ENCODE data around the gene GKN2.

The GKN2 gene

DNA sequence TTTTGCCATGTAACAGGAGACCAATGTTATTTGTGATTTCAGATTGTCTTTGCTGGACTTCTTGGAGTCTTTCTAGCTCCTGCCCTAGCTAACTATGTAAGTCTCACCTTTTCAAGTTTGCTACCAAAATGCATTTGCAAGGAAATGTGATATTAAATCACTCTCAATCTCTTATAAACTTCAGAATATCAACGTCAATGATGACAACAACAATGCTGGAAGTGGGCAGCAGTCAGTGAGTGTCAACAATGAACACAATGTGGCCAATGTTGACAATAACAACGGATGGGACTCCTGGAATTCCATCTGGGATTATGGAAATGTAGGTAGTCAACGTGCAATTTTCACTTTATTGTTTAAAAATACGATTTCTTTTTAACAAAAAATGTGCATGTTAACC is 24.8 kb upstream of the GKN2 start:
- Histone ChIP-seq H3K4me3 (ENCODE audit: low read length) (no peak overlapping the region), H3K9ac (ENCODE audit: low read depth, low read length) (no peak overlapping the region), H3K27me3 (ENCODE audit: insufficient read depth, low read length) (no peaks in the 10 kb centered on the region), H3K27ac (ENCODE audit: low read depth, low read length) (no peak overlapping the region), H3K4me1 (ENCODE audit: insufficient read depth, low read length) (no peaks in the 10 kb centered on the region), H3K9me3 (ENCODE audit: insufficient read depth, low read depth, low read length) (no peaks in the 10 kb centered on the region), H3K36me3 (ENCODE audit: insufficient read depth, low read length) (no peaks in the 10 kb centered on the region)
- WGBS: 59% methylated on average over 3 of the region's 4 CpGs

DNA sequence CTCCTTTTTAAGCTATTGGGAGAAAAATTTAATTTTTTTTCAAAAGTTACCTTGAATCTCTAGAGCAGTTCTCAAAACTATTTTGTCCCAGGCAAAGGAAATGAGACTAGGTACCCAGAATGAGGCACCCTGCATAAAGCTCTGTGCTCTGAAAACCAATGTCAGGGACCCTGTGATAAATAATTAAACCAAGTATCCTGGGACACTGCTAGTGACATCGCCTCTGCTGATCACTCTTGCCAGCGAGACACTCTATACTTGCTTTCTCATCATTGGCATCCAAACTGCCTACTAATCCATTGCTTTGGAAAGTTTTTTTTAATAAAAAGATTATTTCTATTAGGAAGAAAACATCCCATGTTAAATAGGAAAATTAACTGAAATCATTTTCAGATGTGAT is 23.2 kb upstream of the GKN2 start:
- Histone ChIP-seq H3K36me3 (ENCODE audit: insufficient read depth, low read length) (no peaks in the 10 kb centered on the region), H3K4me3 (ENCODE audit: low read length) (no peak overlapping the region), H3K4me1 (ENCODE audit: insufficient read depth, low read length) (no peaks in the 10 kb centered on the region), H3K9me3 (ENCODE audit: insufficient read depth, low read depth, low read length) (no peaks in the 10 kb centered on the region), H3K9ac (ENCODE audit: low read depth, low read length) (no peak overlapping the region), H3K27ac (ENCODE audit: low read depth, low read length) (no peak overlapping the region), H3K27me3 (ENCODE audit: insufficient read depth, low read length) (no peaks in the 10 kb centered on the region)
- 92% methylated on average over 2 of the region's 2 CpGs for WGBS

DNA sequence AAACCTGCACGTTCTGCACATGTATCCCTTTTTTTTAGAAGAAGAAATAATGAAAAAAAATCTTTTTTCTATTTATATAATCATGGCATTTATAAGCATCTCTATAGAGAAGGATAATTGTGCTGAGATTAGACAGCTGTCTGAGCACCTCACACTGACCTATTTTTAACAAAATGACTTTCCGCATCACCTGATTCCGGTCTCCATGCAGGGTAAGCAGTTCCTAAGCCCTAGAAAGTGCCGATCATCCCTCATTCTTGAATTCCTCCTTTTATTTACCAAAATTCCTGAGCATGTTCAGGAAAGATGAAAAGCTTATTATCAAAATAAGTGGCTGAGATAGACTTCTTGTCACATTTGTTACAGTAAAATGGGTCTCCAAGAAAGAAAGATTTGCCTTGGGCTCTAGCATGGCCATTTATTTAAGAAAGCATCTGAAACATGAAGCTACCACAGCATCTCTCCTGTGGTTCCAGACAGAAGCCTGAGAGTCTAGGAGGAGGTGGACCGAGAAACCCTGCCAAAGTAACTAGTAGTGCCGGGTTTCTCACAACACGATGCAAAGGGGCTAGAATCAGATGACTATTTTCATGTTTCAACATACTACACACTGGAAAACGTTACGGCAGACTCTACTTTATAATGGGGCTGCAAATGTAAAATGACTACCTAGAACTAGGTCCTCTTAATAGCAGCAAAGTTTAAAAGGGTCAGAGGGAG is 22.4 kb upstream of the GKN2 start:
- no peaks in the 10 kb centered on the region for H3K27me3 ChIP-seq (ENCODE audit: insufficient read depth, low read length)
- no peaks in the 10 kb centered on the region for H3K9me3 ChIP-seq (ENCODE audit: insufficient read depth, low read depth, low read length)
- no peak overlapping the region for H3K9ac ChIP-seq (ENCODE audit: low read depth, low read length)
- 83% methylated on average over 8 of the region's 9 CpGs for WGBS
- H3K27ac ChIP-seq (ENCODE audit: low read depth, low read length): no peak overlapping the region
- no peak overlapping the region for H3K4me3 ChIP-seq (ENCODE audit: low read length)
- H3K4me1 ChIP-seq (ENCODE audit: insufficient read depth, low read length): no peaks in the 10 kb centered on the region
- no peaks in the 10 kb centered on the region for H3K36me3 ChIP-seq (ENCODE audit: insufficient read depth, low read length)

DNA sequence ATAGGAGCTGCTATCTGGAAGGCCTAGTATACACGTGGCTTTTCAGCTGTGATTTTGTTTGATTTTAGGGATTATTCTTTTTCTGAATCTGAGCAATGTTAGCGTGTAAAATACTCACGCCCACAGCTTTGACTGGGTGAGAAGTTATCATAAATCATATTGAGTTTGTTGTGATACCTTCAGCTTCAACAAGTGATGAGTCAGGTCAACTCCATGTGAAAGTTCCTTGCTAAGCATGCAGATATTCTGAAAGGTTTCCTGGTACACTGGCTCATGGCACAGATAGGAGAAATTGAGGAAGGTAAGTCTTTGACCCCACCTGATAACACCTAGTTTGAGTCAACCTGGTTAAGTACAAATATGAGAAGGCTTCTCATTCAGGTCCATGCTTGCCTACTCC is 21.6 kb upstream of the GKN2 start, which contains the start of gene GKN1:
GKN1 (plus strand) TSS at position 386 of the 400 bp plus-strand sequence. CDS start 42 bp downstream, outside the sequence.
- no peak within 1 kb of the TSS for H3K4me3 ChIP-seq (ENCODE audit: low read length)
- H3K9me3 ChIP-seq (ENCODE audit: insufficient read depth, low read depth, low read length): no peaks in the 10 kb centered on the region
- no peak within 1 kb of the TSS for H3K9ac ChIP-seq (ENCODE audit: low read depth, low read length)
- WGBS: 71% methylated on average over 3 of the region's 3 CpGs
- H3K36me3 ChIP-seq (ENCODE audit: insufficient read depth, low read length): no peaks in the 10 kb centered on the region
- H3K27ac ChIP-seq (ENCODE audit: low read depth, low read length): no peak within 1 kb of the TSS
- H3K27me3 ChIP-seq (ENCODE audit: insufficient read depth, low read length): no peaks in the 10 kb centered on the region
- no peaks in the 10 kb centered on the region for H3K4me1 ChIP-seq (ENCODE audit: insufficient read depth, low read length)

DNA sequence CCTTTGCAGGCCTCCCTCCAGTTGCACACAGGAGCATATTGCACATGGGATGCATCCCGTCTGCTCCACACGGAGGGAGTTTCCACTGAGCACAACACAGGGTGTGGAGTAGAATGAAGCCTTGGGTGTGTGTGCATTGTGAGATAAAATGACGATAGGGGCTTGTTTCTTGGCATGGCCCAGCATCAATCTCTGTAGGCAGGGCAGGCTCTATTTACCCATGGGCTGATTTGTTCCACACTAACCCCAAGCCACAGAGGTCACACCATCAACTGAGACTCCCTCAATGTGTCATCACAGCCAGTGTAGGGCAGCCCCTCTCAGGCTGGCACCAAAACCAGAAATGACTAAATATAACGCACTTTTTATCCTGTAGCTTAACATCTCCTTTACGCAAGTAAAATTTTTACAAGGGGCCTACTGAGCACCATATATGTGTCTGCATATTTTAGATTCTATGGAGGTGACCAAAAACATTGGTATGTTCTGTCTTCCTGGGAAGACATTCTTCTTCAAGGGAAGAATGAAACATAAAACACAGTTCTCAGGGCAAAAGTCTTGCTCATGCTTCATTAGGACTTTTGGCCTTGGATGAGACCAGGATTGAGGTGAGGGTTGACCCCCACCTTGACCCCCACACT is 19.0 kb upstream of the GKN2 start:
- 95% methylated on average over 5 of the region's 5 CpGs for WGBS
- H3K9ac ChIP-seq (ENCODE audit: low read depth, low read length): no peak overlapping the region
- no peaks in the 10 kb centered on the region for H3K4me1 ChIP-seq (ENCODE audit: insufficient read depth, low read length)
- H3K27ac ChIP-seq (ENCODE audit: low read depth, low read length): no peak overlapping the region
- no peaks in the 10 kb centered on the region for H3K9me3 ChIP-seq (ENCODE audit: insufficient read depth, low read depth, low read length)
- no peaks in the 10 kb centered on the region for H3K27me3 ChIP-seq (ENCODE audit: insufficient read depth, low read length)
- no peak overlapping the region for H3K4me3 ChIP-seq (ENCODE audit: low read length)
- H3K36me3 ChIP-seq (ENCODE audit: insufficient read depth, low read length): no peaks in the 10 kb centered on the region

DNA sequence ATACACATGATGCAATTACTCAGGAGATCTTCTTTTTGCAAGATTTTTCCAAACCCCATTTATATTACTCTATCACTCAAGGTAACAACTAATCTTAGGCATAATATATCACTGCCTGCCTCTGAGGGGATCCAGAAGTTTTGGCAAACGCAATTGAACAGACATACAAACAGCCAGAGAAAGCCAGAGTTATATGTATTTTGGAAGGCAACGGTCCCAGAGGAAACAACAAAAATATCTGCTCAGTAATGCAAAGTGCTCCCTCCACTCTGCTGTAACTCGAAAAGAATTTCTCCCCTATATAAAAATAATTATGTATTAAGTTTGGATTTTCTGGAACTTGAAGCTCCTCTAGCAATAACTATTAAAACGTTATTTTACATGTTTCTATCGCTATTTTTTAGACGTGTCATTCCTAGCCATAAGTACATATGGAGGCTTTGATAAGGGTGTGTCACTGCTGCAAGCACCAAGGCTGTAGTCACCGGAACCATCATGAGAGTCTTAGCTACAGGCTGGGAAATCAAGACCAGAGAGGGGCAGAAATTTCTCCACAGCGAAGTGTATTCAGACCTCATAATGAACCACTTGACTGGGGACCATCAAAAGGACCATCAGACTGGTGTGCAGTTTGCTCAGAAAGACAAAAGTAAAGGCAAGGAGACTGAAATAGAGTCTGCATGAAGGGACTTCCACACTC is 18.0 kb upstream of the GKN2 start:
- Histone ChIP-seq H3K9me3 (ENCODE audit: insufficient read depth, low read depth, low read length) (no peaks in the 10 kb centered on the region), H3K36me3 (ENCODE audit: insufficient read depth, low read length) (no peaks in the 10 kb centered on the region), H3K4me1 (ENCODE audit: insufficient read depth, low read length) (no peaks in the 10 kb centered on the region), H3K27me3 (ENCODE audit: insufficient read depth, low read length) (no peaks in the 10 kb centered on the region), H3K27ac (ENCODE audit: low read depth, low read length) (no peak overlapping the region), H3K9ac (ENCODE audit: low read depth, low read length) (no peak overlapping the region), H3K4me3 (ENCODE audit: low read length) (no peak overlapping the region)
- 92% methylated on average over 7 of the region's 8 CpGs for WGBS

DNA sequence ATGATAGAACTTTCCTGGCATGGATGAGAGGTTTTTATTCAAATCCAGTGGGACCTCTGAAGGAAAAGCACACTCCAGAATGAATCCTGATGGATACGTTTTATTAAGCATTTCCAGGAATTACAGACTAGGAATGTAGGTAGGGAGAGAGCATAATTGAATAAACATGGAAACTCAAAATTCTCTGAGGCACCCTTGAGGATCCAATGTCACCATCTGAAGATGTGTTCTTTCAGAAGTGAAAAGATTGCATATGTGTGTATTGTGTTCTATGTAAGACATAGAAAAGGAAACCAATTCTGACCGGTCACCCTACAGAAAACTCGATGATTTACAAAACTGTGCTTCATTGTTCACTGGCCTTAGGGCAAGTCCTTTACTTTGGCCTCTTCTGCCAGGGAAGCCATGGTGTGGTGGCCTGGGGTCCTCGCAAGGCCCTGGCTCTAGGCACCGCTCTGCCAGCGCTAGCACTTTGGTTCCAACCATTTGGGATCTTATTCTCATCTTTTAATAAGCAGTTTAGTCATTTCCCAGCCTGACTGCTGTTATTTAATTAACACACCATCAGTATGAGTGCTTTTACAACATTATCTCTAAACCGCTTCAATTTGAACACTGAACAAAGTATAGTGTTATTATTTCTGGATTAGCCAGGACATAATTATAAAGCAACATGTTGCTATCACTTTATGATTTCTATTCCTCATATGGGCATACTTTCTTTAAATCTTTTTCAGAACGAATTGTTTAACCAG is 17.2 kb upstream of the GKN2 start:
- H3K27ac ChIP-seq (ENCODE audit: low read depth, low read length): no peak overlapping the region
- H3K9me3 ChIP-seq (ENCODE audit: insufficient read depth, low read depth, low read length): no peaks in the 10 kb centered on the region
- no peaks in the 10 kb centered on the region for H3K4me1 ChIP-seq (ENCODE audit: insufficient read depth, low read length)
- no peak overlapping the region for H3K9ac ChIP-seq (ENCODE audit: low read depth, low read length)
- no peak overlapping the region for H3K4me3 ChIP-seq (ENCODE audit: low read length)
- H3K36me3 ChIP-seq (ENCODE audit: insufficient read depth, low read length): no peaks in the 10 kb centered on the region
- 82% methylated on average over 8 of the region's 8 CpGs for WGBS
- H3K27me3 ChIP-seq (ENCODE audit: insufficient read depth, low read length): no peaks in the 10 kb centered on the region

DNA sequence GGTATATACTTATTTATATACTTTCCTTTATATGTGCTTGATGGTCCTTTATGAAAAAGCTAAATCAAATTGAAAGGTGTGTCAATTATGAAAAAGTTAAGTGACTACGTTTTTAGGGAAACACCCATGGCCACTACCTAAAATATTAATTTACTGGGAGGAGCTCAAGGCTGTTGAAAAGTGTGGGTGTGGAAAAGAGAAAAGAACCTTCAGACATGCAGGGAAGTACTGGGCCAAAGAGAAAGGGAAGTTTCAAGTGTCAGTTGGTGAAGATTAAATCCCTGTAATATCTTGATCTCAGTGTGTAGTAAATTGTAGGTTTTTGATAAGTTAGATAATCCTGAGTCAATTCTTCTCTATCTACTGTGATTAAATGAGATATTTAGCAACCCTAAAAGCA is 15.5 kb upstream of the GKN2 start:
- Histone ChIP-seq H3K9me3 (ENCODE audit: insufficient read depth, low read depth, low read length) (no peaks in the 10 kb centered on the region), H3K36me3 (ENCODE audit: insufficient read depth, low read length) (no peaks in the 10 kb centered on the region), H3K27me3 (ENCODE audit: insufficient read depth, low read length) (no peaks in the 10 kb centered on the region), H3K27ac (ENCODE audit: low read depth, low read length) (no peak overlapping the region), H3K9ac (ENCODE audit: low read depth, low read length) (no peak overlapping the region), H3K4me3 (ENCODE audit: low read length) (no peak overlapping the region), H3K4me1 (ENCODE audit: insufficient read depth, low read length) (no peaks in the 10 kb centered on the region)
- no CpG with 5 or more reads among the region's 1 CpG for WGBS

DNA sequence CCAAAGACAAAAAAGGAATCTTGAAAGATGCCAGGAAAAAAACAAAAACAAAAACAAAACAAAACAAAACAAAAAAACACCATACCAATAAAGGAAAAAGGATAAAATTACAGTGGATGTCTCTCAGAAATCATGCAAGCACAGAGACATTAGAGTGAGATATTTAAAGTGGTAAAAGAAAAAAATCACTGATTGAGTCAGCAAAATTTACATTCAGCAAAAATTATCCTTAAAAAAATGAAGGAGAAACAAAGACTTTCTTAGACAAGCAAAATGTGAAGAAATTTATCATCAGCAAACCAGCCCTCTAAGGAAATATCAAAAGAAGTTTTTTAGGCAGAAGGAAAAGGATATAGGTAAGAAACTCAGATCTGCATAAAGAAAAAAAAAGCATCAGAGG is 11.6 kb upstream of the GKN2 start:
- H3K27me3 ChIP-seq (ENCODE audit: insufficient read depth, low read length): no peaks in the 10 kb centered on the region
- no peaks in the 10 kb centered on the region for H3K36me3 ChIP-seq (ENCODE audit: insufficient read depth, low read length)
- H3K4me1 ChIP-seq (ENCODE audit: insufficient read depth, low read length): no peaks in the 10 kb centered on the region; the same call in 1 of the 2 replicates
- H3K9ac ChIP-seq (ENCODE audit: low read depth, low read length): no peak overlapping the region
- no peaks in the 10 kb centered on the region for H3K9me3 ChIP-seq (ENCODE audit: insufficient read depth, low read depth, low read length)
- H3K27ac ChIP-seq (ENCODE audit: low read depth, low read length): no peak overlapping the region
- H3K4me3 ChIP-seq (ENCODE audit: low read length): no peak overlapping the region

DNA sequence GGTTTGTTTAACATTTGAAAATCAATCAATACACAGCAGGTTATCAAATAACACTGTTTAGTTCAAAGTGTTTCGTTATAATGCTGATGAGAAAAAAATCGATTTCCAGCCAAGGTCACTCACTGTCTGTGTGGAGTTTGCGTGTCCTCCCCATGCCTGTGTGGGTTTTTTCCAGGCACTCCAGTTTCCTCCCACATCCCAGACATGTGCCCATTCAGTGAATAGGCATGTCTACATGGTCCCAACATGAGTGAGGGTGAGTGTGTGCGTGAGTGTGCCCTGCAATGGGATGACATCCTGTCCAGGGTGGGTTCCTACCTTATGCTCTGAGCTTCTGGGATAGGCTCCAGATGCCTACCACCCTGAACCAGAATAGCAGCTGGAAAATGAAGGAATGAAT is 8.7 kb upstream of the GKN2 start:
- no peak overlapping the region for H3K27ac ChIP-seq (ENCODE audit: low read depth, low read length)
- H3K4me3 ChIP-seq (ENCODE audit: low read length): no peak overlapping the region
- H3K36me3 ChIP-seq (ENCODE audit: insufficient read depth, low read length): no peaks in the 10 kb centered on the region
- no peak overlapping the region for H3K9ac ChIP-seq (ENCODE audit: low read depth, low read length)
- 88% methylated on average over 4 of the region's 4 CpGs for WGBS
- H3K9me3 ChIP-seq (ENCODE audit: insufficient read depth, low read depth, low read length): no peaks in the 10 kb centered on the region
- H3K4me1 ChIP-seq (ENCODE audit: insufficient read depth, low read length): no peaks in the 10 kb centered on the region; the same call in 1 of the 2 replicates
- no peaks in the 10 kb centered on the region for H3K27me3 ChIP-seq (ENCODE audit: insufficient read depth, low read length)

DNA sequence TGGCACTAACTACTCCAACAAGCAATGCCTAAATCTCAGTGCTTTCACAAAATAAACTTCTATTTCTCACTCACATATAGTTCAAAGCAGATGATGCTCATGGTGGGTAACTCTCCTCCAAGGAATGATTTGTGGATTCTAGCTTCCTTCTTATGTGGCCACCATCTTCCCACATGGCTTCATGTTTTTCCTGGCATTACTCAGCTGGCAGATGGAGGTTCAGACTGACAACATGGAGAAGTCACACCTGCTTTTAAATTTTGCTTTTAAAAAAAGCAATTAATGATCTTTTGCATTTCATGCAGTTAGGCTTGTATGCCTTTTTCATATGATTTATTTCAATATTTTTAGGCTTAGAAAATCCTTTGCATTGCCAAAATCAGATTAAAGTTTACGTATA is 6.3 kb upstream of the GKN2 start:
- H3K36me3 ChIP-seq (ENCODE audit: insufficient read depth, low read length): no peaks in the 10 kb centered on the region
- H3K9me3 ChIP-seq (ENCODE audit: insufficient read depth, low read depth, low read length): no peaks in the 10 kb centered on the region
- H3K4me3 ChIP-seq (ENCODE audit: low read length): no peak overlapping the region
- no peaks in the 10 kb centered on the region for H3K27me3 ChIP-seq (ENCODE audit: insufficient read depth, low read length)
- no CpG with 5 or more reads among the region's 1 CpG for WGBS
- H3K4me1 ChIP-seq (ENCODE audit: insufficient read depth, low read length): no peaks in the 10 kb centered on the region; the same call in 1 of the 2 replicates
- H3K27ac ChIP-seq (ENCODE audit: low read depth, low read length): no peak overlapping the region
- H3K9ac ChIP-seq (ENCODE audit: low read depth, low read length): no peak overlapping the region

Measured in HUES64 (cell line).